Activated CD4-positive, alpha-beta T cell treated with anti-CD3 and anti-CD28 coated beads, Interleukin-2, amount 50 U/mL, for 16 hours (primary cell): ENCODE measurements around the gene ATP6V0D1.

ENCODE experiments used
- DNase-seq: peaks from one replicate; pipeline ENCODE4 v3.0.0-alpha.2; 2020

Gene ATP6V0D1

GRCh38 chr16:67460961-67461360, 20.0 kb downstream of the ATP6V0D1 start:
- DNase-seq = no peak

- DNase-seq = no peak
Observed at GRCh38 chr16:67460168-67460567, 20.8 kb downstream of the ATP6V0D1 start.

- no peak for DNase-seq
Observed at GRCh38 chr16:67459861-67460150, 21.2 kb downstream of the ATP6V0D1 start.

- no peak for DNase-seq
Observed at GRCh38 chr16:67459066-67459860, 21.7 kb downstream of the ATP6V0D1 start.

- DNase-seq = no peak
Observed at GRCh38 chr16:67458121-67458641, 22.8 kb downstream of the ATP6V0D1 start.

- DNase-seq = no peak
Observed at GRCh38 chr16:67457611-67458010, 23.3 kb downstream of the ATP6V0D1 start.

GRCh38 chr16:67456391-67457081, 24.4 kb downstream of the ATP6V0D1 start:
- no peak for DNase-seq

- no peak for DNase-seq
Observed at GRCh38 chr16:67454852-67455251, 26.1 kb downstream of the ATP6V0D1 start.

GRCh38 chr16:67454104-67454503, 26.9 kb downstream of the ATP6V0D1 start:
- DNase-seq = no peak

- no peak for DNase-seq
Observed at GRCh38 chr16:67451704-67452435, 29.1 kb downstream of the ATP6V0D1 start.

GRCh38 chr16:67451061-67451703, 29.8 kb downstream of the ATP6V0D1 start:
- no peak for DNase-seq

GRCh38 chr16:67449739-67450138, 31.2 kb downstream of the ATP6V0D1 start:
- no peak for DNase-seq

GRCh38 chr16:67449336-67449735, 31.6 kb downstream of the ATP6V0D1 start:
- DNase-seq = no peak

GRCh38 chr16:67448580-67448979, 32.4 kb downstream of the ATP6V0D1 start:
- no peak for DNase-seq

GRCh38 chr16:67447508-67448076, 33.4 kb downstream of the ATP6V0D1 start:
- DNase-seq = peak; percentile 84

- no peak for DNase-seq
Observed at GRCh38 chr16:67446968-67447507, 33.9 kb downstream of the ATP6V0D1 start.

GRCh38 chr16:67445913-67446907, 34.7 kb downstream of the ATP6V0D1 start:
- DNase-seq = no peak

- DNase-seq = no peak
Observed at GRCh38 chr16:67445441-67445912, 35.5 kb downstream of the ATP6V0D1 start.

- DNase-seq = no peak
Observed at GRCh38 chr16:67445126-67445426, 35.9 kb downstream of the ATP6V0D1 start.

- no peak for DNase-seq
Observed at GRCh38 chr16:67444259-67445125, 36.5 kb downstream of the ATP6V0D1 start.
